GM15510 (cell line): ENCODE measurements around the gene RBBP8NL.

ENCODE experiments used
- POLR2A ChIP-seq: IDR thresholded peaks from 3 replicates; pipeline ENCODE4 v1.6.1; 2011; ENCODE audit warnings: borderline replicate concordance; ENCODE audit not compliant: insufficient read length; ENCODE audit errors: extremely low read depth

RBBP8NL gene

GRCh38 chr20:62411479-62412193 is 15.7 kb downstream of the RBBP8NL start:
- no peak for TF ChIP-seq POLR2A

- TF ChIP-seq POLR2A = no peak
Observed at GRCh38 chr20:62410746-62411478, 16.4 kb downstream of the RBBP8NL start.

- no peak for TF ChIP-seq POLR2A
Observed at GRCh38 chr20:62409931-62410745, 17.2 kb downstream of the RBBP8NL start.

- no peak for TF ChIP-seq POLR2A
Observed at GRCh38 chr20:62409086-62409853, 18.1 kb downstream of the RBBP8NL start.

- no peak for TF ChIP-seq POLR2A
Observed at GRCh38 chr20:62408640-62409039, 18.7 kb downstream of the RBBP8NL start.

- no peak for TF ChIP-seq POLR2A
Observed at GRCh38 chr20:62408055-62408454, 19.3 kb downstream of the RBBP8NL start.

GRCh38 chr20:62407221-62407992 is 19.9 kb downstream of the RBBP8NL start, which contains the start of gene CABLES2:
Gene CABLES2 (minus strand): TSS chr20:62407285. CDS start chr20:62407276, 9 bp downstream.
- peak; percentile 20 for TF ChIP-seq POLR2A

GRCh38 chr20:62406635-62407176 is 20.6 kb downstream of the RBBP8NL start:
- TF ChIP-seq POLR2A = no peak

GRCh38 chr20:62405981-62406513 is 21.3 kb downstream of the RBBP8NL start:
- TF ChIP-seq POLR2A = no peak

GRCh38 chr20:62405108-62405980 is 22.0 kb downstream of the RBBP8NL start:
- TF ChIP-seq POLR2A = no peak

GRCh38 chr20:62404761-62405107 is 22.6 kb downstream of the RBBP8NL start:
- TF ChIP-seq POLR2A = no peak

GRCh38 chr20:62404112-62404665 is 23.1 kb downstream of the RBBP8NL start:
- no peak for TF ChIP-seq POLR2A
